ENCODE measurements around the gene SMARCE1.
"Not testable (repeated sequence)": the region's sequence is repeated elsewhere in the genome, so short reads cannot be mapped to it uniquely, and the experiment has no call there.

SMARCE1 gene

GRCh38 chr17:40608061-40608581 lies 39.5 kb downstream of the SMARCE1 start:
- DNase-seq: peak; percentile 10

DNA sequence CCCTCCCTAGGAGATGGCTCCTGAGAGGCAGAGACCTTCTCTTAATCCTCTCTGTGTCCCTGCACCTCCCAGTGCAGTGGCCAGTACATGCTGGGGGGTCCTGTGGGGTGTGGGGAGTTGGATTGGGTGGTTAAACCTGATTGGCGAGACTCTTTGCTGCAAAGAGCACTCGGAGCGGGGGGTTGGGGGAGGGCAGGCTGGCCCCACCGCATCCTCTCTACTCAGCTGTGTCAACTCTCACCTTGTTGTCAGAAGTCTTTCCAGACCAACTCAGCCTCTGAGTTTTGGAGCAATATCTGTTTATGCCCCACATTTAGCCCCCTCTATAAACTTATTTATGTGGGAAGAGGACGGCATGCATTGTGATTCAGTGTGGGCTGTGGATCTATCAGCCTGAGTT lies 40.0 kb downstream of the SMARCE1 start:
- DNase-seq: peak; percentile 30

DNA sequence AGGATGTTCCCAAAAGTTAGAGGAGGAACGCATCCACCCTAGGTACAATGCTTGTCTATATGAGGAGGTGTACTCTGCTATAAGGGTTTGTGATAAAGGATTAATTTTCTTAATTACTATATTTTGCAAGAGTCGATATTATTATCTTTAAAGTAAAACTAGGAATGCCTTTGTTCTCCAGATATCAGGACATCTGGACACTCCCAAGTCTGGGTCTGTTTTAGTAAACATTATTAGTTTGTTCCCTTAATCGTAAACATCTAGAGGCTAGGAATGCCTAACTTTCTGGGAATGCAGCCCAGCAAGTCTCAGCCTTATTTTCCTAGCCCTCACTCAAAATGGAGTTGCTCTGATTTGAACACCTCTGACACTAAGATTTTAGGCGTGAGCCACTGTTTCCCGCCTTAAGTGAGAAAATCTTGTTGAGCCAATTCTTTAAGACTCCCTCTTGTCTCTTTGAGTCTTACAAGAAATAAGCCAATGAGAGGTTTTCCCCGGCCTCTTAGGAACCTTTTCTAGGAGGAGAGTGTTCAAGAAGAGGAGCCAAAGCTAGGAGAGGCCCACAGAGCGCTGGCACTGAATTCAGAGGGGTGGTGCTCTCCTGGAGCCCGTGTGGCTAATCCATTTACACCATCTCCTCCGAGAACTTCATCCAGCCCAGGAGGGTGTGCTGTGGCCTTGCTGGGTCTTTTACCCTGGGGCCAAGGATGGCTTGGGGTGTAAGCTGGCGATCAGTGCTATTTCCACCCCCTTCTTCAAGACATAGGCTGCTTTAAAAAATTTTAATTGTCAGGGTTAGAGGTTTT lies 40.9 kb downstream of the SMARCE1 start:
- no peak for DNase-seq

GRCh38 chr17:40605306-40605705 lies 42.3 kb downstream of the SMARCE1 start:
- peak; percentile 82 for DNase-seq

DNA sequence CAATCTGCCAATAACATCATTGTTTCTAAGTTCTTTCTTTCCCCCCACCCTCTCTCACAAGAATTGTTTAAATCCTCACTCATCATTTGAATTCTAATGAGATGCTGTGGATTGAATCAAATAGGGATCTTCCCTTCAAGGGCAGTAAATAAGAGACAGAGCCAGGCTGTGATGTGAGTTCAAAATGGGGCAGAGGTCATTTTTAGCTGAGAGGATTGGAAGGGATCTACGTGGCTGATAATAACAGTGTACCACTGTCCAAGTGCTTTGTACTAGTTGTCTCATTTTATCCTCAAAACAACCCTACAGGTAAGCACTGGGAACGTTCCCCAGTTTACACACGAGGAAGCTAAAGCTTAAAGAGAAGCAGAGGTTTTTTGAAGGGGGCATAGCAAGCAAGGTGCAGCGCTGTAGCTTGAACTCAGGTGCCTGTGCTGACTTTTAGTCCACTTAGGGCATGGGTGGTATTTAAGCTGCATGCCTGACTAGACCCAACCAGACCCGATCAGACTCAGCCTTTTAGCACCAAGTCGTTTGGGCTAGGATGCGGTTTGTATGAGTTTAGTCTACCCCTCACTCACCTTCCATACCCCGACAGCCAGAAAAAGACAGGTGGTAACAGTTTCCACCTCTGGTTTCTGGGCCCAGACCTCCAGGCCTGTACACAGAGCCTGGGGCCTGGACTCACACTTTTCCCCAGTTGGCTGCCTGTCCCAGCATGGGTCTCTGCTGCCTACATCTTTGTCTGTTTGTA lies 43.1 kb downstream of the SMARCE1 start:
- no peak for DNase-seq

DNA sequence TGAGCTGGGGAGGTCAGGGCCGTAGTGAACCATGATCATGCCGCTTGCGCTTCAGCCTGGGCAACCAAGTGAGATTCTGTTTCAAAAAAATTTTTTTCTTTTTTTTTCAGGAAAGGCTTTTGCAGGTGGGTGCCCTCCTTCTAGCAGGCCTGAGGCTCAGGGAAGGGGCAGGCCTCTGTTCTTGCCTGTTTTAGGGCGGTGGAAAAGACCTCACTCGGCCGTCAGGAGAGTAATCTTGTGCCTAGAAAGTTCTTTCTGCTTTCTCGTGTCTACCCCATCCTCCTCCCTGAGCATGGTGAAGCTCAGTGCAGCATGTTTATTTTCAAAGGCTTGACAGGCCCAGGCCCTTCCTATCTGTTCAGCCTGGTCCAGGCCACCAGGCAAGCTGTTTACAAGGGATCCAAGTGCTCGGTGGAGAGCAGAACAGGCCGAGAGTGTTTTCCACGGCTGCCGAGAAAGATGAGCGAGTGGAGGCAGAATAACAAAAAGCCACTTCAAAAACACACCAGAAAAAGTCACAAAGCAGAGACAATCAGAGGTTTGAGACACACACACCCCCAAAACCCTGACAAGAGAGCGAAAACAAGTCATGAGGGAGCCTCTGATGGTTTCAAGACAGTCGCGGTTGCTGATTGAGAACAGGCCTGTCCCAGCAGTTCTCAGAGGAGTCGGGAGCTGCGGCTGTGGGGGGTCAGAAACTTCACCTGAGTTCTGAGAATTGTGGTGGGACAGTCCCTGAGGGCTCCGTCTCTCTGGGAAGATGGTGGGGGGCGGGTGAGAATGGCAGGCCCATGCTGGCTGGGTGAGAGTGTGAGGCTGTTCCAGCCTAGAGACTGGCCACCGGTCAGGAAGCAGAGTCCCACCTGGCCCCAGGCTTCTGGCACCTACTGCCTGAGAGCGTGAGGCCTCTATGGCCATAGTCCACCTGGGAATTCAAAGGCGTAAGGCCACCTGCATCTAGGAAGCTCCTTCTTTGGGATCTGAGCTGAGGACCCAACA lies 44.9 kb downstream of the SMARCE1 start:
- peak; percentile 82 for DNase-seq

DNA sequence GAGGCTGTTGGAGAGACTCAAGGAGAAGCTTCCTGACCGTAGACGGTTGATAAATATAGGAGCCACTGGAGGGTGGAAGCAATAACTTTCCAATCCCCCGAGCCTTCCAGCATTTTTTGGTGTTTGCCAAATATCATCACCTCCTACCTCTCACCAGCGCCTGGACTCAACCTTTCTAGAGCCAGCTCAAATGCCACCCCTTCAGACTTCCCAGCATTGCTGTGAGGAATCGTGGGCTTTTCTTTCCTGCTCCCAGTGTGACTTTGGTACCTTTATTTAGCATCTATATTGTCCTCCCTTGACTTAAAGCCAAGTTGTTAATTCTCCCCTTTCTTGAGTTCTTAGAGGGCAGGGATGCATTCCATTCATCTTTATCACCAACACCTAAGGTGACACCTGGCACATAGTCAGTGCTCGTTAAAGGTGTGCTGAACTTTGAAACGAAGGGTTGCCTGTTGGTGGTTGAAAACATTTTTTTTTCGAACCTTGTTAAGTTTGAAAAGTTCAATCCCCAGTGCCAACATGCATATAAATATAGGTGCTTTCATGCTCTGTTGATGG lies 47.1 kb downstream of the SMARCE1 start:
- DNase-seq: no peak

- DNase-seq: no peak
These were observed 48.2 kb downstream of the SMARCE1 start for GRCh38 chr17:40599468-40599763.

GRCh38 chr17:40598619-40599467 lies 48.8 kb downstream of the SMARCE1 start:
- peak; percentile 90 for DNase-seq

DNA sequence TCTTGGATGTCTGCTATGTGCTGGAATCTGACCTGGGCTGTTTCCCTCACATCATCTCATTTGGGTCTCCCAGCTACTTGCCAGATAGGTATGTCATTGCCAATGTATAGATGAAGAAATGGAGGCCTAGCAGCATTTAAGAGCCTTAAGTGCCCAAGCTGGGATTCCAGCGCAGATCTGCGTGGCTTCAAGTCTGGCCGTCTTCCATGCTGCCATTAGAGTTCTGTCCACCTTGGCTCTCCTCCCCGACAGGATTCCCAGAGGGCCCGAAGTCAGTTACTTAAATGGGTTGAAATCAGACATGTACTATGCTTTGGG lies 49.4 kb downstream of the SMARCE1 start:
- no peak for DNase-seq

DNA sequence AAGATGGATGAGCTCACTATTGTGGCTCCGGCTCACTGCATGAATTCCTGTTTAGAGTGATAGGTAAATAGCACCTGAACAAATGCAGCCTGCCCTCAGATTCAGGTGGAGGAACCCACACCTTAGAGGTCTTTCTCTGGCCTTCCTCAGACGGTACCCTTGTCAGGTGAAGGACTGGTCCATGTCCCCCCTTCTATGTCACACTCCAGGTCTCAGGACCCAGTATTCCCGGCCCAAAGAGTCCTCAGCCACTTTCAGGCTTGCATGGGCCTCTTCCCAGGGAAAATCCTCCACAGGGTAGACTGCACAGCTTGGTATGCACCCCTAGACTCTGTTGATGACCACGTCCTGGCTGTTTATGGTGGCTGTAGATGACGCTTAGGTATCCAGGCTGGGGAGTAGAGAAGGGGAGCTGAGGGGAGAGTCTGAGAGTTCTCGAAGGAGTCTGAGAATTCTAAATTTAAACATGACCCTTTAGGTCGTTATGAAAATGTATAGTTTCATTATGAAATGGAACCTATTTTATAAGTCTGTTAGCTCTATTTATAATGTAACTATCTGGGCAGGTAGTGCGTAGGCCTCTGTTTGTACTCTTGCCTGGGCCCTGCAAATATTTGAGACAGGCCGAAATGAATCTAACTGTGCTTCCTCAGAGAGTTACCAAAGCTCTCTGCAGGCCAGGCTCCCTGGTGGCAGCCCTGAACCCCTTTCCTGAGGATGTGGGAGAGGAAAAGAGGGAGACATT lies 49.9 kb downstream of the SMARCE1 start:
- DNase-seq: no peak

DNA sequence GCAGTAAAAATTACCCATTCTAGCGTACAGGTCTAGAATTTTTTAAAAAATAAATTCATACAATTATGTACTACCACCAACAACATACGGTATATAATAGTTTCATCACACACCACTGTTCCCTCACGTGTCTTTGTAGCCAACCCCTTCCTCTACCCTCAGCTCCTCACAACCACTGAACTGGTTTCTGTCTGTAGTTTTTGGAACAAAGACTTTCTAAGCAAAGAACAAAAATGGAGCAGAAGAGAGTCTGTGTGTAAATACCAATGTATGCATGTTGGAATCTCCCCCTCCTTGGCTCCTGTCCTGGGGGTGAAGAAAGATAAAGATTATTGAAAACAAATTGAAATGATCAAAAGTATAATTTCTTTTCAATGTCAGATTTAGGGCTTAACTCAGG lies 50.5 kb downstream of the SMARCE1 start:
- DNase-seq: no peak

DNA sequence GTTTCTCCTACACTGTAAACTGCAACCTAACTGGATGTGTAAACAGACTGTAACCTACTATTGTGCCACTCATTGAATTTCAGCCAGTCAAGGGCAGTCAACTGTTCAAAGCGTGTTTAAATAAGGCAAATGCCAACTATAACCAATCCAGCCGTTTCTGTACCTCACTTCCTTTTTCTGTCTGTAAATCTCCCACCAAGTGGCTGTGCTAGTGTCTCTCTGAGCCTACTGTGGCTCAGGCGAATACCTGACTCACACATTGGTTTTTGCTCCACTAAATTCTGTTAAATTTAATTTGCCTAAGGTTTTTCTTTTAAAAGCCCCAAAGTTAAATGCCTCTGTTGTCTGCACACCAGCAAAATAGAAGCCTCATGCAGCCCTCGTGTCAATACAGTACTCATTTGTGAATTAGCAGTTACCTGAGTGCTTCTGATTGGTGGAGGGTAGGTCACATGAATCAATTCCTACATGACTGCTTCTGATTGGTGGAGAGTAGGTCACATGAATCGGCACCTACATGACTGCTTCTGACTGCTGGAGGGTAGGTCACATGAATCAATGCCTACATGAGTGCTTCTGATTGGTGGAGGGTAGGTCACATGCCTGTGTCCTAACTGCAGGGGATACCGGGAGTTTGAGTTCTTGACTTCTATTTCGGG lies 51.2 kb downstream of the SMARCE1 start:
- DNase-seq: no peak

DNA sequence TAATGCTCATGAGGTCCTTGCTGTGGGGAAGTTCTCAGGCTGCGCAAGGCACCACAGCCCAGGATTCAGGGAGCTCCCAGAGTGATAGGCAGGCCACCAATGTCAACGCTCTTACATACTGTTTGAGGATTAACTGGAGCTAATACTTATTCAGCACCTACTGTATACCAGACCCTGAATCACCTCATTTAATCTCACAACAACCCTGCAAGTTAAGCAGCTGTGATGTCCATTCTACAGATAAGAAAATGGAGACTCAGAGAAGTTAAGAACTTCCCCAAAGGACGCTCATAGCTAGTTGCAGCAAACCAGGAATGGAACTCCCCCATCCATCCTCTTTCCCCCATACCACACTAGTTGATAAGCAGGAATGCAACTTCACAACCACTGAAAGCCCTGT lies 56.9 kb downstream of the SMARCE1 start:
- DNase-seq: no peak

- no peak for DNase-seq
These were observed 59.1 kb downstream of the SMARCE1 start for GRCh38 chr17:40588552-40588951.

GRCh38 chr17:40586264-40586663 lies 61.4 kb downstream of the SMARCE1 start:
- DNase-seq: not testable (repeated sequence)

DNA sequence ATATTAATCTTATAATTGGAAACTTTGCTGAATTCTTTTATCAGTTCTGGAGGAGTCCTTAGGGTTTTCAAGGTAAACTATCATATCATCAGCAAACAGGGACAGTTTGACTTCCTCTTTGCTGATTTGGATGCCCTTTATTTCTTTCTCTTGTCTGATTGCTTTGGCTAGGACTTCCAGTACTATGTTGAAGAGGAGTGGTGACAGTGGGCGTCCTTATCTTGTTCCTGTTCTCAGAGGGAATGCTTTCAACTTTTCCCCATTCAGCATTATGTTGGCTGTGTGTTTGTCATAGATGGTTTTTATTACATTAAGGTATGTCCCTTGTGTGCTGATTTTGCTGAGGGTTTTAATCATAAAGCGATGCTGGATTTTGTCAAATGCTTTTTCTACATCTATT lies 62.7 kb downstream of the SMARCE1 start:
- DNase-seq: not testable (repeated sequence)

GRCh38 chr17:40582328-40582901 lies 65.2 kb downstream of the SMARCE1 start:
- no peak for DNase-seq

DNA sequence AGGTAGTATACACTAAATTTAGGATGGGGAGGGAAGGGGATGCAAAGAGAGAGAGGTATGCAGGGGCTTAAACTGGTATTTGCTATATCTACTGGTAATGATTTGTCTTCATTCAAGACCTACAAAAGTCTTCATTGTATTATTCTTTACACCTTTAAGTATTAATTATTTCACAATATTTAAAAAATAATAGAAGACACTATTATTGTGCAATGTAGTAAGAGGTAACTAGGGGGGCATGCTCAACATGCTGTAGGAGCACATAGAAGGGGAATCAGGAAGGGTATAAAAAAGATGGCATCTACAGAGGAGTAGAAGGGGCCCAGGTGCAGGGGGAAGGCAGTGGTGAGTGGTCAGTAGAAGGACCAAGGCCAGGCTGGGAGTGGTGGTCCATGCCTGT lies 67.5 kb downstream of the SMARCE1 start:
- DNase-seq: no peak

- no peak for DNase-seq
These were observed 68.1 kb downstream of the SMARCE1 start for GRCh38 chr17:40579471-40579870.
